Choroid plexus epithelial cell (primary cell): ENCODE results near the gene HOXA2.

ENCODE experiments used
- DNase-seq: peaks from one replicate; pipeline ENCODE4 v3.0.0-alpha.2; 2010; ENCODE audit warnings: low read depth
- H3K4me3 ChIP-seq: 2 replicates; pipeline ENCODE4 v1.5.1; 2011; ENCODE audit warnings: low read depth, mild to moderate bottlenecking, control low read depth, low read length, moderate library complexity
- TF ChIP-seq, protein P1 (sequence below): conservative IDR thresholded peaks from 2 replicates; pipeline ENCODE4 v1.5.1; 2011; ENCODE audit warnings: low read depth, mild to moderate bottlenecking, control low read depth, inconsistent platforms, low read length, moderate library complexity

HOXA2 gene

DNA sequence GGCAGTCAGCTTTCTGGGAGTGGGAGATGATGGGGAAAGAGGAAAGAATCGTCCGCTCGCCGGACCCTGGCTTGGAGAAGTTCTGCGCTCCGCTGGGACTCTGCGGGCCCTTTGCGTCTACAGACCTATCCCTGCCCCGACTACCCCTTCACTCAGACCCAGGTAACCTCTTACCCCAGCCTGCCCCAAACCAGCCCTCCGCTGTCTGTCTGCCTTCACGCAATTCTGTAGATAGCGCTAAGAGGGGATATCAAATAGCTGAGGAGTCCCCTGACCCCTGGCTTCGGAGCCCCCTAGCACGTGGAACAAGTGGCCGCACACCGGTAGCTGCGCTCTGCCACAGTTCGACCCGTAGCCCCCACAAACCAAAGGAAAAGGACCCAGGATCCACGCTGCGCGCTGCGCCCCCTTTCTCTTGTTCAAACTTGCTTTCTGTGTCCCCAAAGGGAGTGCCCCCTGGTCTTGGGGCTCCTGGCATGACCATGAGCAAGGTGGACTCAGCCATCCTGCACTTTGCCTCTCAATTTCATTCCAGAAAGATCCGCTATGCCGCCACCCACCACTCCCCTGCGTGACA, 21.1 kb upstream of the HOXA2 start:
- TF ChIP-seq, protein P1, sequence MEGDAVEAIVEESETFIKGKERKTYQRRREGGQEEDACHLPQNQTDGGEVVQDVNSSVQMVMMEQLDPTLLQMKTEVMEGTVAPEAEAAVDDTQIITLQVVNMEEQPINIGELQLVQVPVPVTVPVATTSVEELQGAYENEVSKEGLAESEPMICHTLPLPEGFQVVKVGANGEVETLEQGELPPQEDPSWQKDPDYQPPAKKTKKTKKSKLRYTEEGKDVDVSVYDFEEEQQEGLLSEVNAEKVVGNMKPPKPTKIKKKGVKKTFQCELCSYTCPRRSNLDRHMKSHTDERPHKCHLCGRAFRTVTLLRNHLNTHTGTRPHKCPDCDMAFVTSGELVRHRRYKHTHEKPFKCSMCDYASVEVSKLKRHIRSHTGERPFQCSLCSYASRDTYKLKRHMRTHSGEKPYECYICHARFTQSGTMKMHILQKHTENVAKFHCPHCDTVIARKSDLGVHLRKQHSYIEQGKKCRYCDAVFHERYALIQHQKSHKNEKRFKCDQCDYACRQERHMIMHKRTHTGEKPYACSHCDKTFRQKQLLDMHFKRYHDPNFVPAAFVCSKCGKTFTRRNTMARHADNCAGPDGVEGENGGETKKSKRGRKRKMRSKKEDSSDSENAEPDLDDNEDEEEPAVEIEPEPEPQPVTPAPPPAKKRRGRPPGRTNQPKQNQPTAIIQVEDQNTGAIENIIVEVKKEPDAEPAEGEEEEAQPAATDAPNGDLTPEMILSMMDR: no peak
- no peak overlapping the region for H3K4me3 ChIP-seq
- no peak for DNase-seq

DNA sequence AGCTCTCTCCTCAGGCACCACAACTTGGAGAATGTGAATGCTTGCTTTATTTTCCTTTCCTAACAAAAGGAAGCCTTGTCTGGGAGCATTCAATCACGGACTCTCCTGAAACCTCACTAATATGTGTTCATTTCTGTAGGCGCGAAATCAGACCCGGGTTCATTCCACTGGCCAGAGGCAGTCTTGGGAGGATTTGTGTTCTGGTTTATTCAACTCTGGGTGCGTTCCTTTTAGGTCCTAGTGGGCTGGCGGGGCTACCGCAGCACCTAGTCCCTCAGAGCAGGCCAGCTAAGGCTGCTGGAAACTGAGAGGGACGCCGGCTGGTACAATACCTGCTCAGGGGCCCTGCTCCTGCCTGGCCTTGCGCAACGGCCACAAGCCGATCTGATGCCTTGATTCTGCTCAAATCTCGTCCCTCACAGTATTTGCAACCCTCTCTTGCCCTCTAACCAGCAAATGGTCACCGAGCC, 20.6 kb upstream of the HOXA2 start:
- H3K4me3 ChIP-seq: no peak overlapping the region
- no peak for DNase-seq
- TF ChIP-seq, protein P1: no peak

DNA sequence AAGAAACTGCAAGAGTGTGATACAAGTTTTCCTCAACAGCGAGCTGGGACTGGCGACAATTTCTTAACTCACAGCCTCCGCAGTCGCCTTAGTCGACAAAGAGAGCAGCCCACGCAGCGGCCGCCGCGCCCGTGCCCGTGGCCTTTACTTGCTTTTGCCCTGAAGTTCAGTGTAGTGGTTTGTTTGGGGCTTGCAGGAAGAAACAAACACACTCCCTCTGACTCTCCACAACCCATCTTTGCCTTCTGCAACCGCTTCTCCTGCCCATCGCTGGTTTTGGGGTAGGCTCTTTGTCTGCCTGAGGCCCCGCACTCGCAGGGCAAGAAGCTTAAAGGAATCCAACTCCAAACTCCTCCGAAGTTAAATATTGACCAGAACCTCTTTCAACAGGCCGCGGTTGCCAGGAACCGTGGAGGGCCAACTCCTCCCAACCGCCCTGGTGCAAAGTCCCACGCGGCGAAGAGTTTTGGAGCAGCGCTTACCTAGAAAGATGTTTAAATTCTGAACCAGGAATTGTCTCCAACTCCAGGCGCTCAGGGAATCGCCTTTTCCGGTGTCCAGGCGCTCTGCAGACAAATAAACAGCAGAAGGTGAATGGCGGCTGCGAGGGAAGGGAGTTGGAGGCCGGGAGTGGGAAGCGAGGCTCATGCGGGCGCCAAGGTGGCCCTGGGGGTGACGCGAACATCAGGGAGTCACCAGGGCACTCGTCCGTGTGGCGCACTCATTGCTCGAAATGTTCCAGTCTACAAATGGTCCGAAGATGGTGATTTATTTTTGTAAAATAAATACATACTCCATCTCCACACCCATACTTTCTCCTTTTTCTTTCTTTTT, 19.8 kb upstream of the HOXA2 start:
- no peak overlapping the region for H3K4me3 ChIP-seq
- TF ChIP-seq, protein P1: no peak
- DNase-seq: no peak

DNA sequence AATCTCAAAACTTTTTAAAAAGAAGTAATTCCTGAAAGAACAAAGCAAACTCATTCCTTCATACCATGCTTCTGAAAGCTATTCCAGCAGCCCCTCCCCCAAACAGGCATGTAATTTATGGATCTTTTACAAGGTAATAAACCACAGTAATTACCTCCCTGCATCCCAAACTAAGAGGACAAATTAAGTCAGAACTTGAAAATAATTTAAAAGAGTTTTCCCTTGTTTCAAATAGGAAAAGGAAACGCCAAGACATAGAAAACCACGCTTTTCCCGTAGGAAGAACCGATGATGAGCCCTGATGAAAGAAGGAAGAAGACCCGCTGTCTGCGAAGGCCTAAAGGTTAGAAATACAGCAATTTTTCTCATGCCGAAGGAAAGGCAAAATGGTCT, 19.2 kb upstream of the HOXA2 start:
- DNase-seq: no peak
- TF ChIP-seq, protein P1: no peak
- no peak overlapping the region for H3K4me3 ChIP-seq

DNA sequence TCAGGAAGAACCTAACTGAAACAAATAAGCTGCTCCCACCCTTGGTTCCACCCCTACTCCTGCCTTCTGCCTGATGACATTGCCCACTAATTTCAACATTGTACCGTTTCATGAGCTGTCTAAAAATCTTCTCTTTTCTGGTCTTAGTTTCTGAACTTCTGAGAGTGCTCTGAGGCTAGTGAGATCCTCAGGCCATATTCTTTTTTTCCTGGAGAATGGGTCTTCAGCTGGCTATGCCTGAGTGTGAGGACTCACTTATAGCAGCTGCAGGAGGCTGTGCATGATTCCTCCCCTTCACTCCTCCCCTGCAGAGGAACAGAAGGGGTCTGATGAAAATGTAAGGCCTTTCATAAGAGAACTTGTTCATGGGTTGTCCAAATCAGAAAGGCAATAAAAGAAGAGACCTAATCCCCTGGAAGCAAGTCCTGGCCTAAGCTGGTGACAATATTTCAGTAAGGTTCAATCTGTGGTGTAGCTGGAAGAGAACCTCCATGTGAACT, 17.0 kb upstream of the HOXA2 start:
- TF ChIP-seq, protein P1: no peak
- H3K4me3 ChIP-seq: no peak overlapping the region
- no peak for DNase-seq

DNA sequence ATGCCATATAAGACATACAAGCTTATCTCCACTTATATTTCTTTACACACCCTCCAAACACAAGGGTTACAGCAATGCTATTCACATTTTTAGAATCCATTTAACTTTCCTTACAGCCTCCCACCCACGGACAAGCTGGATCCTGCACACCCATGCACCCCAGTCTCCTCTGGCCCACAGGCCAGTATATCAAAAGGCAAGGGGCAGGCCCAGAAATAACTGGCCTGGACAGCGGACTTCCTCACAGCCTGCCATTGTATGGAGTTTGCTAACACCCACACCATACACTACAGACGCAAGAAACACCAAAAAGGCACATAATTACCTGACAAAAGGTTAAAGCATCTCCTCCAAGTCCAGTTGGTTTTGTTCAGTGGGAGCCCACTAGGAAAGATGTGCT, 16.1 kb upstream of the HOXA2 start:
- H3K4me3 ChIP-seq: no peak overlapping the region
- no peak for DNase-seq
- TF ChIP-seq, protein P1: no peak
